ENCODE data around the gene BLACAT1. TPM values are rescaled to one million over a fixed set of nuclear protein-coding genes. Genes with fewer than 3 reads are reported as not detected.
"Not testable (repeated sequence)": the region's sequence is repeated elsewhere in the genome, so short reads cannot be mapped to it uniquely, and the experiment has no call there.

Gene BLACAT1
- polyA plus RNA-seq, 4 donors: 0.22 to 0.43 (median 0.30) TPM; not detected in 1

GRCh38 chr1:205488074-205488723 is 32.4 kb upstream of the BLACAT1 start:
- no peak for FAIRE-seq
- WGBS, 3 donors: 35 to 41% (median 39%) methylated on average over 9 of the region's 9 CpGs
- no peak overlapping the region for H3K27ac ChIP-seq (ENCODE audit: low read depth in 1 of 3, low read length in 2 of 3)
- peaks cover 0 to 22% (median 0%) of the 10 kb centered on the region in 3 donors for H3K4me1 ChIP-seq (ENCODE audit: control insufficient read depth in 3 of 3, insufficient read depth in 2 of 3, low read depth in 1 of 3, low read length in 2 of 3)
- no peaks in the 10 kb centered on the region for H3K36me3 ChIP-seq (ENCODE audit: control insufficient read depth in 3 of 3, insufficient read depth in 2 of 3, low read depth in 1 of 3, low read length in 3 of 3)
- peaks cover 0 to 5% (median 0%) of the 10 kb centered on the region in 3 donors for H3K27me3 ChIP-seq (ENCODE audit: control insufficient read depth in 3 of 3, insufficient read depth in 3 of 3, low read length in 3 of 3)
- DNase-seq: peak; percentile 74 to 79
- H3K4me3 ChIP-seq (ENCODE audit: low read depth in 1 of 3, low read length in 3 of 3): no peak overlapping the region
- no peaks in the 10 kb centered on the region for H3K9me3 ChIP-seq (ENCODE audit: control insufficient read depth in 2 of 2, insufficient read depth in 1 of 2, low read depth in 1 of 2, low read length in 1 of 2)

- Histone ChIP-seq H3K36me3 (ENCODE audit: control insufficient read depth in 3 of 3, insufficient read depth in 2 of 3, low read depth in 1 of 3, low read length in 3 of 3) (no peaks in the 10 kb centered on the region), H3K27me3 (ENCODE audit: control insufficient read depth in 3 of 3, insufficient read depth in 3 of 3, low read length in 3 of 3) (peaks cover 0 to 21% (median 2%) of the 10 kb centered on the region in 3 donors), H3K4me3 (ENCODE audit: low read depth in 1 of 3, low read length in 3 of 3) (no peak overlapping the region), H3K27ac (ENCODE audit: low read depth in 1 of 3, low read length in 2 of 3) (no peak overlapping the region), H3K9me3 (ENCODE audit: control insufficient read depth in 2 of 2, insufficient read depth in 1 of 2, low read depth in 1 of 2, low read length in 1 of 2) (no peaks in the 10 kb centered on the region), H3K4me1 (ENCODE audit: control insufficient read depth in 3 of 3, insufficient read depth in 2 of 3, low read depth in 1 of 3, low read length in 2 of 3) (peaks cover 0 to 8% (median 0%) of the 10 kb centered on the region in 3 donors)
- 88% methylated on average over 6 of the region's 6 CpGs for WGBS, 3 donors
- DNase-seq (no peak), FAIRE-seq (no peak)
Observed at GRCh38 chr1:205486258-205486657, 30.4 kb upstream of the BLACAT1 start.

GRCh38 chr1:205484985-205485967 is 29.4 kb upstream of the BLACAT1 start:
- no peak overlapping the region for H3K27ac ChIP-seq (ENCODE audit: low read depth in 1 of 3, low read length in 2 of 3)
- peak; percentile 88 to 90 for DNase-seq
- 17 to 28% (median 25%) methylated on average over 13 of the region's 13 CpGs for WGBS, 3 donors
- peaks cover 0 to 8% (median 0%) of the 10 kb centered on the region in 3 donors for H3K4me1 ChIP-seq (ENCODE audit: control insufficient read depth in 3 of 3, insufficient read depth in 2 of 3, low read depth in 1 of 3, low read length in 2 of 3)
- peaks cover 0 to 29% (median 2%) of the 10 kb centered on the region in 3 donors for H3K27me3 ChIP-seq (ENCODE audit: control insufficient read depth in 3 of 3, insufficient read depth in 3 of 3, low read length in 3 of 3)
- H3K36me3 ChIP-seq (ENCODE audit: control insufficient read depth in 3 of 3, insufficient read depth in 2 of 3, low read depth in 1 of 3, low read length in 3 of 3): no peaks in the 10 kb centered on the region
- H3K9me3 ChIP-seq (ENCODE audit: control insufficient read depth in 2 of 2, insufficient read depth in 1 of 2, low read depth in 1 of 2, low read length in 1 of 2): no peaks in the 10 kb centered on the region
- no peak overlapping the region for H3K4me3 ChIP-seq (ENCODE audit: low read depth in 1 of 3, low read length in 3 of 3)
- FAIRE-seq: no peak

GRCh38 chr1:205483372-205483771 is 27.5 kb upstream of the BLACAT1 start:
- peaks cover 0 to 29% (median 4%) of the 10 kb centered on the region in 3 donors for H3K27me3 ChIP-seq (ENCODE audit: control insufficient read depth in 3 of 3, insufficient read depth in 3 of 3, low read length in 3 of 3)
- H3K27ac ChIP-seq (ENCODE audit: low read depth in 1 of 3, low read length in 2 of 3): no peak overlapping the region
- peaks cover 0 to 8% (median 0%) of the 10 kb centered on the region in 3 donors for H3K4me1 ChIP-seq (ENCODE audit: control insufficient read depth in 3 of 3, insufficient read depth in 2 of 3, low read depth in 1 of 3, low read length in 2 of 3)
- H3K36me3 ChIP-seq (ENCODE audit: control insufficient read depth in 3 of 3, insufficient read depth in 2 of 3, low read depth in 1 of 3, low read length in 3 of 3): no peaks in the 10 kb centered on the region
- FAIRE-seq (no peak), DNase-seq (no peak)
- no peaks in the 10 kb centered on the region for H3K9me3 ChIP-seq (ENCODE audit: control insufficient read depth in 2 of 2, insufficient read depth in 1 of 2, low read depth in 1 of 2, low read length in 1 of 2)
- no peak overlapping the region for H3K4me3 ChIP-seq (ENCODE audit: low read depth in 1 of 3, low read length in 3 of 3)
- 31 to 45% (median 40%) methylated on average over 2 of the region's 2 CpGs for WGBS, 3 donors

- WGBS, 3 donors: 86 to 92% (median 91%) methylated on average over 11 of the region's 11 CpGs
- not testable (repeated sequence) for H3K4me1 ChIP-seq (ENCODE audit: control insufficient read depth in 3 of 3, insufficient read depth in 2 of 3, low read depth in 1 of 3, low read length in 2 of 3); H3K4me3 ChIP-seq (ENCODE audit: low read depth in 1 of 3, low read length in 3 of 3); H3K9me3 ChIP-seq (ENCODE audit: control insufficient read depth in 2 of 2, insufficient read depth in 1 of 2, low read depth in 1 of 2, low read length in 1 of 2); H3K27ac ChIP-seq (ENCODE audit: low read depth in 1 of 3, low read length in 2 of 3); FAIRE-seq; H3K36me3 ChIP-seq (ENCODE audit: control insufficient read depth in 3 of 3, insufficient read depth in 2 of 3, low read depth in 1 of 3, low read length in 3 of 3); DNase-seq
- H3K27me3 ChIP-seq (ENCODE audit: control insufficient read depth in 3 of 3, insufficient read depth in 3 of 3, low read length in 3 of 3): peaks cover 0 to 29% (median 4%) of the 10 kb centered on the region in 3 donors
Observed at GRCh38 chr1:205482587-205482986, 26.7 kb upstream of the BLACAT1 start.

GRCh38 chr1:205481629-205482151 is 25.8 kb upstream of the BLACAT1 start:
- DNase-seq (no peak), FAIRE-seq (no peak)
- 54 to 73% (median 63%) methylated on average over 15 of the region's 15 CpGs for WGBS, 3 donors
- Histone ChIP-seq H3K36me3 (ENCODE audit: control insufficient read depth in 3 of 3, insufficient read depth in 2 of 3, low read depth in 1 of 3, low read length in 3 of 3) (no peaks in the 10 kb centered on the region), H3K4me1 (ENCODE audit: control insufficient read depth in 3 of 3, insufficient read depth in 2 of 3, low read depth in 1 of 3, low read length in 2 of 3) (peaks cover 0 to 8% (median 0%) of the 10 kb centered on the region in 3 donors), H3K27ac (ENCODE audit: low read depth in 1 of 3, low read length in 2 of 3) (no peak overlapping the region), H3K9me3 (ENCODE audit: control insufficient read depth in 2 of 2, insufficient read depth in 1 of 2, low read depth in 1 of 2, low read length in 1 of 2) (no peaks in the 10 kb centered on the region), H3K4me3 (ENCODE audit: low read depth in 1 of 3, low read length in 3 of 3) (no peak overlapping the region), H3K27me3 (ENCODE audit: control insufficient read depth in 3 of 3, insufficient read depth in 3 of 3, low read length in 3 of 3) (peaks cover 0 to 29% (median 4%) of the 10 kb centered on the region in 3 donors)

GRCh38 chr1:205481218-205481617 is 25.4 kb upstream of the BLACAT1 start:
- Histone ChIP-seq H3K4me1 (ENCODE audit: control insufficient read depth in 3 of 3, insufficient read depth in 2 of 3, low read depth in 1 of 3, low read length in 2 of 3) (peaks cover 0 to 8% (median 0%) of the 10 kb centered on the region in 3 donors), H3K27me3 (ENCODE audit: control insufficient read depth in 3 of 3, insufficient read depth in 3 of 3, low read length in 3 of 3) (peaks cover 0 to 29% (median 4%) of the 10 kb centered on the region in 3 donors), H3K36me3 (ENCODE audit: control insufficient read depth in 3 of 3, insufficient read depth in 2 of 3, low read depth in 1 of 3, low read length in 3 of 3) (no peaks in the 10 kb centered on the region), H3K9me3 (ENCODE audit: control insufficient read depth in 2 of 2, insufficient read depth in 1 of 2, low read depth in 1 of 2, low read length in 1 of 2) (no peaks in the 10 kb centered on the region), H3K4me3 (ENCODE audit: low read depth in 1 of 3, low read length in 3 of 3) (no peak overlapping the region), H3K27ac (ENCODE audit: low read depth in 1 of 3, low read length in 2 of 3) (no peak overlapping the region)
- DNase-seq (no peak), FAIRE-seq (no peak)
- WGBS, 3 donors: 47 to 66% (median 62%) methylated on average over 11 of the region's 11 CpGs

- Histone ChIP-seq H3K4me1 (ENCODE audit: control insufficient read depth in 3 of 3, insufficient read depth in 2 of 3, low read depth in 1 of 3, low read length in 2 of 3) (peaks cover 0 to 4% (median 0%) of the 10 kb centered on the region in 3 donors), H3K36me3 (ENCODE audit: control insufficient read depth in 3 of 3, insufficient read depth in 2 of 3, low read depth in 1 of 3, low read length in 3 of 3) (no peaks in the 10 kb centered on the region), H3K27ac (ENCODE audit: low read depth in 1 of 3, low read length in 2 of 3) (no peak overlapping the region), H3K4me3 (ENCODE audit: low read depth in 1 of 3, low read length in 3 of 3) (no peak overlapping the region), H3K9me3 (ENCODE audit: control insufficient read depth in 2 of 2, insufficient read depth in 1 of 2, low read depth in 1 of 2, low read length in 1 of 2) (peaks cover 0 to 2% of the 10 kb centered on the region in 2 donors), H3K27me3 (ENCODE audit: control insufficient read depth in 3 of 3, insufficient read depth in 3 of 3, low read length in 3 of 3) (peaks cover 0 to 29% (median 4%) of the 10 kb centered on the region in 3 donors)
- no peak for DNase-seq
- FAIRE-seq: no peak
- WGBS, 3 donors: 55 to 70% (median 66%) methylated on average over 13 to 17 of the region's 17 CpGs
Observed at GRCh38 chr1:205480349-205480985, 24.6 kb upstream of the BLACAT1 start.
